Vagina (tissue), 2 donors: ENCODE measurements around the gene ENAH. TPM values are rescaled to one million over a fixed set of nuclear protein-coding genes. Genes with fewer than 3 reads are reported as not detected.

Experiments
- DNase-seq, 2 donors: peaks; one replicate each; pipeline ENCODE4 v3.0.0-alpha.2; 2017; ENCODE audit errors: extremely low spot score in 2 of 2
- H3K27ac ChIP-seq: fragments of 200-600 bp; sonication (generic); one replicate; pipeline ENCODE4 v1.5.1; 2019
- H3K27me3 ChIP-seq: fragments of 200-600 bp; sonication (generic); one replicate; pipeline ENCODE4 v1.5.1; 2019
- H3K36me3 ChIP-seq, 2 donors: fragments of 200-600 bp; sonication (generic); one replicate each; pipeline ENCODE4 v1.5.1; 2017 to 2019
- H3K4me1 ChIP-seq: fragments of 200-600 bp; sonication (generic); one replicate; pipeline ENCODE4 v1.5.1; 2019
- H3K4me3 ChIP-seq, 2 donors: fragments of 200-600 bp; sonication (generic); 1 replicate in 1 of 2; 2 replicates in 1 of 2; pipeline ENCODE4 v1.5.1; 2016 to 2019
- H3K9me3 ChIP-seq: fragments of 200-600 bp; sonication (generic); one replicate; pipeline ENCODE4 v1.5.1; 2019
- CTCF ChIP-seq, 3 experiments: fragments of 450-650 bp in 2 of 3; fragments of 200-600 bp in 1 of 3; sonication (generic) in 1 of 3; IDR thresholded peaks; one replicate each; pipeline ENCODE4 v1.5.1; 2017 to 2019; ENCODE audit warnings: antibody characterized with exemption in 3 of 3, mild to moderate bottlenecking in 2 of 3, moderate library complexity in 2 of 3
- POLR2A ChIP-seq, 2 donors: fragments of 450-650 bp; IDR thresholded peaks; one replicate each; pipeline ENCODE4 v1.6.1; 2017; ENCODE audit warnings: antibody characterized with exemption in 2 of 2, mild to moderate bottlenecking in 2 of 2, moderate library complexity in 2 of 2
- POLR2AphosphoS5 ChIP-seq, 2 donors: sonication (generic); formaldehyde crosslinking; IDR thresholded peaks; one replicate each; pipeline ENCODE4 v1.9.0; 2017; ENCODE audit warnings: antibody characterized with exemption in 2 of 2, mild to moderate bottlenecking in 2 of 2, low read depth in 1 of 2; ENCODE audit not compliant: insufficient read depth in 1 of 2
- intact Hi-C: fragments of 100-400 bp; cut with DNase I; formaldehyde crosslinking; loops from one replicate; pipeline ENCODE4 v1.15.1; 2023
- total RNA-seq: library from RNA; depleted of rRNA; stranded (reverse); fragments of >200 nt; gene quantifications from one replicate; pipeline ENCODE4 v1.2.3, GENCODE V29; 2016

The ENAH gene
- total RNA-seq, 1 donor from 2014 or later = 62.4 TPM

- no peak for DNase-seq
- TF ChIP-seq POLR2AphosphoS5 (IDR thresholded peaks at IDR 0.05; ENCODE audit: insufficient read depth in 1 of 2, low read depth in 1 of 2) = no peak
- no peak for TF ChIP-seq CTCF (IDR thresholded peaks at IDR 0.05)
- H3K27me3 ChIP-seq = no peaks in the 10 kb centered on the region
- H3K36me3 ChIP-seq = no peaks in the 10 kb centered on the region
- H3K4me3 ChIP-seq = peak overlapping the region in 1 of 2 donors; percentile 12
- H3K27ac ChIP-seq = no peak overlapping the region
- intact Hi-C loops = no loop called here
- H3K9me3 ChIP-seq = no peaks in the 10 kb centered on the region
- peaks cover 29% of the 10 kb centered on the region for H3K4me1 ChIP-seq
These were observed 192.0 kb downstream of the ENAH start for GRCh38 chr1:225460737-225461532.

- Histone ChIP-seq H3K36me3 (no peaks in the 10 kb centered on the region), H3K27ac (peak overlapping the region; percentile 51), H3K27me3 (no peaks in the 10 kb centered on the region), H3K4me1 (peaks cover 33% of the 10 kb centered on the region), H3K4me3 (peak overlapping the region in 1 of 2 donors; percentile 21), H3K9me3 (no peaks in the 10 kb centered on the region)
- DNase-seq = no peak
- TF ChIP-seq POLR2AphosphoS5 (IDR thresholded peaks at IDR 0.05; ENCODE audit: insufficient read depth in 1 of 2, low read depth in 1 of 2) = no peak
- no peak for TF ChIP-seq CTCF (IDR thresholded peaks at IDR 0.05)
- no peak for TF ChIP-seq POLR2A (IDR thresholded peaks at IDR 0.05)
- intact Hi-C loops = no loop called here
These were observed 192.7 kb downstream of the ENAH start for GRCh38 chr1:225460021-225460736.

- Histone ChIP-seq H3K4me3 (no peak overlapping the region), H3K36me3 (no peaks in the 10 kb centered on the region), H3K27me3 (no peaks in the 10 kb centered on the region), H3K27ac (no peak overlapping the region), H3K9me3 (no peaks in the 10 kb centered on the region), H3K4me1 (peaks cover 42% of the 10 kb centered on the region)
- TF ChIP-seq POLR2AphosphoS5 (IDR thresholded peaks at IDR 0.05; ENCODE audit: insufficient read depth in 1 of 2, low read depth in 1 of 2) (peak in 1 of 2 donors; percentile 10), CTCF (IDR thresholded peaks at IDR 0.05) (no peak)
- intact Hi-C loops = no loop called here
- DNase-seq = no peak
These were observed 194.7 kb downstream of the ENAH start for GRCh38 chr1:225458222-225458631.

DNA sequence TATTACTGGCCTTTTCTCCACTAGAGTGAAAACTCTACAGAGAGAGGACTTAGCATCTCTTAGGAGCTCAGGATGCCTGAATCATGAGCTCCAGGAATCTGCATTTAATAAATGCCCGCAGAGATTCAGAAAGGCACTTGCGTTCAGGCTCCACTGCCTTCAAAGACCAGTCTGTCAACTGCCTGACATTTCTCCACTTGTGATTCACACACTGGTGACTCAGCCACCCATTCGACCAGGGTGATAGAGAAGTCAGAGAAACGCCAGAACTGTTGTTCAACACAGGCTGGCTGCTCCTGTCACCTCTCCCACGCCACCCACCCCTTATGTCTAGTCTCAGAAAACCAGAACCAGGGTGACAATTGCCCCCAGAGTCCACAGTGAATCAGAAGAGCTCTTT lies 198.2 kb downstream of the ENAH start:
- intact Hi-C loops = no loop called here
- TF ChIP-seq POLR2A (IDR thresholded peaks at IDR 0.05) (no peak), POLR2AphosphoS5 (IDR thresholded peaks at IDR 0.05; ENCODE audit: insufficient read depth in 1 of 2, low read depth in 1 of 2) (no peak), CTCF (IDR thresholded peaks at IDR 0.05) (no peak)
- Histone ChIP-seq H3K4me3 (no peak overlapping the region), H3K9me3 (no peaks in the 10 kb centered on the region), H3K27me3 (no peaks in the 10 kb centered on the region), H3K36me3 (no peaks in the 10 kb centered on the region), H3K27ac (peak overlapping the region; percentile 48), H3K4me1 (peaks cover 26% of the 10 kb centered on the region)
- no peak for DNase-seq
